ENCODE data around the gene MKLN1. TPM values are rescaled to one million over a fixed set of nuclear protein-coding genes. Genes with fewer than 3 reads are reported as not detected.

MKLN1 gene
- total RNA-seq, 2 donors from 2014 or later = 25.1 to 29.3 TPM

GRCh38 chr7:131390275-131390674 lies 62.6 kb downstream of the MKLN1 start:
- ATAC-seq = no peak

GRCh38 chr7:131391145-131391544 lies 63.5 kb downstream of the MKLN1 start:
- H3K36me3 ChIP-seq (replicated peaks in 1 of 2; ENCODE audit: insufficient read depth in 1 of 2, low read depth in 2 of 2) = no peaks in the 10 kb centered on the region
- 89 to 90% methylated on average over 2 of the region's 2 CpGs for WGBS, 2 donors
- DNase-seq = no peak
- no peak overlapping the region for H3K27ac ChIP-seq
- intact Hi-C loops (cut with DNase I) = no loop called here
- ATAC-seq = no peak
- H3K4me1 ChIP-seq = peaks cover 8% of the 10 kb centered on the region
- H3K4me3 ChIP-seq = no peak overlapping the region
- no peaks in the 10 kb centered on the region for H3K9me3 ChIP-seq
- no peaks in the 10 kb centered on the region for H3K27me3 ChIP-seq
- TF ChIP-seq, protein P1, sequence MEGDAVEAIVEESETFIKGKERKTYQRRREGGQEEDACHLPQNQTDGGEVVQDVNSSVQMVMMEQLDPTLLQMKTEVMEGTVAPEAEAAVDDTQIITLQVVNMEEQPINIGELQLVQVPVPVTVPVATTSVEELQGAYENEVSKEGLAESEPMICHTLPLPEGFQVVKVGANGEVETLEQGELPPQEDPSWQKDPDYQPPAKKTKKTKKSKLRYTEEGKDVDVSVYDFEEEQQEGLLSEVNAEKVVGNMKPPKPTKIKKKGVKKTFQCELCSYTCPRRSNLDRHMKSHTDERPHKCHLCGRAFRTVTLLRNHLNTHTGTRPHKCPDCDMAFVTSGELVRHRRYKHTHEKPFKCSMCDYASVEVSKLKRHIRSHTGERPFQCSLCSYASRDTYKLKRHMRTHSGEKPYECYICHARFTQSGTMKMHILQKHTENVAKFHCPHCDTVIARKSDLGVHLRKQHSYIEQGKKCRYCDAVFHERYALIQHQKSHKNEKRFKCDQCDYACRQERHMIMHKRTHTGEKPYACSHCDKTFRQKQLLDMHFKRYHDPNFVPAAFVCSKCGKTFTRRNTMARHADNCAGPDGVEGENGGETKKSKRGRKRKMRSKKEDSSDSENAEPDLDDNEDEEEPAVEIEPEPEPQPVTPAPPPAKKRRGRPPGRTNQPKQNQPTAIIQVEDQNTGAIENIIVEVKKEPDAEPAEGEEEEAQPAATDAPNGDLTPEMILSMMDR (IDR thresholded peaks at IDR 0.05) = no peak
- no peak for TF ChIP-seq POLR2A (IDR thresholded peaks at IDR 0.05)

More at GRCh38 chr7:131390275-131390674, 62.6 kb downstream of the MKLN1 start:
- H3K9me3 ChIP-seq = no peaks in the 10 kb centered on the region
- no peaks in the 10 kb centered on the region for H3K36me3 ChIP-seq (replicated peaks in 1 of 2; ENCODE audit: insufficient read depth in 1 of 2, low read depth in 2 of 2)
- intact Hi-C loops (cut with DNase I) = no loop called here
- no peak overlapping the region for H3K4me3 ChIP-seq
- TF ChIP-seq, protein P1 (IDR thresholded peaks at IDR 0.05) = no peak
- TF ChIP-seq POLR2A (IDR thresholded peaks at IDR 0.05) = no peak
- no peak overlapping the region for H3K27ac ChIP-seq
- no peak for DNase-seq
- WGBS, 2 donors = 98 to 100% methylated on average over 1 of the region's 1 CpG
- H3K27me3 ChIP-seq = no peaks in the 10 kb centered on the region
- H3K4me1 ChIP-seq = peaks cover 8% of the 10 kb centered on the region

- no peak for TF ChIP-seq POLR2A (IDR thresholded peaks at IDR 0.05)
- TF ChIP-seq, protein P1 (IDR thresholded peaks at IDR 0.05) = no peak
- peaks cover 0 to 2% of the 10 kb centered on the region in 2 donors for H3K36me3 ChIP-seq (replicated peaks in 1 of 2; ENCODE audit: insufficient read depth in 1 of 2, low read depth in 2 of 2)
- DNase-seq (no peak), ATAC-seq (peak; percentile 95)
- H3K27ac ChIP-seq = peak overlapping the region; percentile 5 to 62 (median 38)
- peaks cover 34% of the 10 kb centered on the region for H3K4me1 ChIP-seq
- H3K4me3 ChIP-seq = no peak overlapping the region
- WGBS, 2 donors = 24 to 30% methylated on average over 1 of the region's 1 CpG
- peaks cover 0 to 6% (median 0%) of the 10 kb centered on the region in 3 donors for H3K9me3 ChIP-seq
- intact Hi-C loops (cut with DNase I) = no loop called here
- no peaks in the 10 kb centered on the region for H3K27me3 ChIP-seq
Measured at GRCh38 chr7:131400681-131401176, 73.1 kb downstream of the MKLN1 start.

- H3K4me1 ChIP-seq = peaks cover 34% of the 10 kb centered on the region
Measured at GRCh38 chr7:131401194-131401593, 73.5 kb downstream of the MKLN1 start.

More at GRCh38 chr7:131401194-131401593, 73.5 kb downstream of the MKLN1 start:
- ATAC-seq (peak; percentile 15), DNase-seq (no peak)
- no peak for TF ChIP-seq POLR2A (IDR thresholded peaks at IDR 0.05)
- TF ChIP-seq, protein P1 (IDR thresholded peaks at IDR 0.05) = no peak
- H3K4me3 ChIP-seq = no peak overlapping the region
- no peaks in the 10 kb centered on the region for H3K27me3 ChIP-seq
- intact Hi-C loops (cut with DNase I) = no loop called here
- peak overlapping the region in 3 of 4 donors; percentile 31 to 62 (median 46) for H3K27ac ChIP-seq
- H3K36me3 ChIP-seq (replicated peaks in 1 of 2; ENCODE audit: insufficient read depth in 1 of 2, low read depth in 2 of 2) = peaks cover 0 to 2% of the 10 kb centered on the region in 2 donors
- peaks cover 0 to 6% (median 0%) of the 10 kb centered on the region in 3 donors for H3K9me3 ChIP-seq
